ENCODE results near the gene SPG7.

DNA sequence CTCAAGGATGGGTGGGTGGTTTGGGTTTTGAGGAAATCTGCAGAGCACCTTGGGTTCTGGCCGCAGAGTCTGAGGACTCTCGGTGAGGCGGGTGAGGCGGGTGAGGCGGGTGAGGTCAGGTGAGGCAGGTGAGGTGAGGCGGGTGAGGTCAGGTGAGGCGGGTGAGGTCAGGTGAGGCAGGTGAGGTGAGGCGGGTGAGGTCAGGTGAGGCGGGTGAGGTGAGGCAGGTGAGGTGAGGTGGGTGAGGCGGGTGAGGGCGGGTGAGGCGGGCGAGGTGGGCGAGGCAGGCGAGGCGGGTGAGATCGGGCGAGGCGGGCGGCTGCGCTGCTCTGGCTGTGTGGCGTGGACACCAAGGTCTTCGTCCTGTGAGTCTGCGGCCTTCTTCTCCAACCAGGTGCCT, 28.2 kb downstream of the SPG7 start:
- TF ChIP-seq, protein P1, sequence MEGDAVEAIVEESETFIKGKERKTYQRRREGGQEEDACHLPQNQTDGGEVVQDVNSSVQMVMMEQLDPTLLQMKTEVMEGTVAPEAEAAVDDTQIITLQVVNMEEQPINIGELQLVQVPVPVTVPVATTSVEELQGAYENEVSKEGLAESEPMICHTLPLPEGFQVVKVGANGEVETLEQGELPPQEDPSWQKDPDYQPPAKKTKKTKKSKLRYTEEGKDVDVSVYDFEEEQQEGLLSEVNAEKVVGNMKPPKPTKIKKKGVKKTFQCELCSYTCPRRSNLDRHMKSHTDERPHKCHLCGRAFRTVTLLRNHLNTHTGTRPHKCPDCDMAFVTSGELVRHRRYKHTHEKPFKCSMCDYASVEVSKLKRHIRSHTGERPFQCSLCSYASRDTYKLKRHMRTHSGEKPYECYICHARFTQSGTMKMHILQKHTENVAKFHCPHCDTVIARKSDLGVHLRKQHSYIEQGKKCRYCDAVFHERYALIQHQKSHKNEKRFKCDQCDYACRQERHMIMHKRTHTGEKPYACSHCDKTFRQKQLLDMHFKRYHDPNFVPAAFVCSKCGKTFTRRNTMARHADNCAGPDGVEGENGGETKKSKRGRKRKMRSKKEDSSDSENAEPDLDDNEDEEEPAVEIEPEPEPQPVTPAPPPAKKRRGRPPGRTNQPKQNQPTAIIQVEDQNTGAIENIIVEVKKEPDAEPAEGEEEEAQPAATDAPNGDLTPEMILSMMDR (IDR thresholded peaks at IDR 0.05) = no peak
- no peak for TF ChIP-seq POLR2A (IDR thresholded peaks at IDR 0.05)
